Activated CD8-positive, alpha-beta memory T cell treated with anti-CD3 and anti-CD28 coated beads, Interleukin-2, amount 50 U/mL, for 1 hour (primary cell): ENCODE data around the gene SPANXN1.
"Not testable (repeated sequence)": the region's sequence is repeated elsewhere in the genome, so short reads cannot be mapped to it uniquely, and the experiment has no call there.

Experiments
- DNase-seq: peaks from one replicate; pipeline ENCODE4 v3.0.0-alpha.2; 2020; ENCODE audit errors: extremely low read depth

SPANXN1 gene, protein sequence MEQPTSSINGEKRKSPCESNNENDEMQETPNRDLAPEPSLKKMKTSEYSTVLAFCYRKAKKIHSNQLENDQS

DNA sequence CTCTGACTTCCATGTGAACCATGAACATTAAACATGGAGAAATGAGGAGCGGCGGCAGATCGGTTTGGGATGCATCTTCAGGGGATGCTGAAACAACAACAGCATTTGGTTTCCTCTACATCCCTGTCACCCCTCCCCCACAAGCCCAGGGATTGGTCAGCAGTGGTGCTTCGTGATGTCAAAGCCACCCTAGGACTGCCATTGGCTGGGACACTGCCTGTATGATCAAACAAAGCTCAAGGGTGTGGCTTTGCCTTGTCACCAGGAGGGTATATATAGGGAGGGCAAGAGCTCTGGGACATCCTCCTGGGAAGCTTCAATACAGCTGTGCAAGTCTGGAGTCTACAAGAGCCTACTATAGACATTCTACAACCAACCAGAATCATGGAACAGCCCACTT is at the start of gene SPANXN1:
SPANXN1 (plus strand) TSS at position 301 of the 400 bp plus-strand sequence; CDS start at position 385, 84 bp downstream.
- not testable (repeated sequence) for DNase-seq

DNA sequence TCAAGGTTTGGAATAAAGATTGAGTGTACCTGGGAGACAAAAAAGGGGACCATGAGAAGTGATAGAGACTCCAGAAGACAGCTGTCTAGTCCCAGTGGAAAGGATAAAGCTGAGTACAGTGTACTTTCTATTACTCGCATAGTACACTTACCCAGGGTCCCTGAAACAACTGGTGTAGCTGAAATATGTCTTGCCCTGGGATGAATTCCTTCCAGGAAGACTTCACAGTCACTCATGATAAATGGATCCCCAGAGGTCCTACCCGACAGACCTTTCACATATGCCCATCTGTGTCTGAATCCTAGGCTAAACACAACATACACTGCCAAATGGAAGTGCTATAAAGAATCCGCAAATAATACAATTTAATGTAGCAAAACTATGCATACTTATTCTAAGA is 48.2 kb upstream of the SPANXN1 start:
- no peak for DNase-seq

DNA sequence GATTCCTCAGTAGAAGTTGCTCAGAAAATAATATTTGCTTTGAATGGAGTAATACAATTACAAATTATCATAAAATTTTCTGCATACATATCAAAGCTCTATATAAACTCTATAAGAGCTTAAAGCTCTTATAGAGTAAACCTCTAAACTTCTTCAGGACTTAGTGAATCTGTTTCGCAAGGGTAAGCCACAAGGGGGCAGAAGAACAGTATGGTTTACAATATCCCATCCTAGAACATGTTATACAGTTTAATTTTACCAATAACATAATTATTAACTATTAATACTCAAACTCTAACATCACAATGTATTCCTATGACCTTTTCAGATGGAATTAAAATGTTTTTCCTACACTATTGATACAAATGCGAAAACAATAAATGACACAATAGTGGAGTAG is 33.8 kb upstream of the SPANXN1 start:
- DNase-seq, result no peak

DNA sequence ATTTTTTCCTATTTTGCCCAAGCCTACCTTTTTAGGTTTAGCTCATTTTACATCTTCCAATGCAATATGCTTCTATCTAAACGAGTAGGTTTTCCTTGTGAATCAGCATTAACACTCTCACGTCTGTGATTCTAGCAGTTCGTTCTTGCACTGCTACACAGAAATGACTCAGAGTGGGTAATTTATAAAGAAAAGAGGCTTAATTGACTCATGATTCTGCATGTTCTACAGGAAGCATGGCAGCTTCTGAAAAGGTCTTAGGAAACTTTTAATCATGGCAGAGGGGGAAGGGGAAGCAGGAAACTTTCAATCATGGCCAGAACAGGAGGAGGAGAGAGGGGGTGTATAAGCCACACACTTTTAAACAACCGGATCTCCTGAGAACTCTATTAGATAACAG is 44.9 kb downstream of the SPANXN1 start:
- no peak for DNase-seq
